Stimulated activated CD4-positive, alpha-beta T cell treated with anti-CD3 and anti-CD28 coated beads, Interleukin-2, amount 100 ng/mL, for 4 hours (primary cell): Measurements from ENCODE around the gene DPPA4.

Experiments
- DNase-seq: peaks from one replicate; pipeline ENCODE4 v3.0.0-alpha.2; 2020; ENCODE audit warnings: low read depth

DPPA4 gene

DNA sequence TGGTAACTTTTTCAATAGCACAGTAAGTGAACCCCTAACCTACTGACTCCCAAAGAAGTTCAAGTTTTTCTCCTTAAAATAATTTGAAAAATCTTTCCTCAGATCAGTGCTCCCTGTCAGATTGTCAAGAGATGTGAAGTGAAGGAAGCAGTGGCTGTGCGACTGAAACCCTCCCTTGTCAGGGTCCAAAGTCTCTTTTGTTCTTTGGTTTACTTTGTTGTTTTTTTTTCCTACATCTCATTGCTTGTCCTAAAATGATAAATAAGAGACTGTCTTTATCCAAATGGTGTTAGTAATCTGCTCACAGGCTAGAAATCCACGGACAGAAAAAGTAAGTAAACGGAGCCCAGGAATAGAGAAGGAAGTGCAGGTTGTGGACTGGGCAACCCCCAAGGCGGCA, 976 bp upstream of the DPPA4 start:
- DNase-seq, result no peak

DNA sequence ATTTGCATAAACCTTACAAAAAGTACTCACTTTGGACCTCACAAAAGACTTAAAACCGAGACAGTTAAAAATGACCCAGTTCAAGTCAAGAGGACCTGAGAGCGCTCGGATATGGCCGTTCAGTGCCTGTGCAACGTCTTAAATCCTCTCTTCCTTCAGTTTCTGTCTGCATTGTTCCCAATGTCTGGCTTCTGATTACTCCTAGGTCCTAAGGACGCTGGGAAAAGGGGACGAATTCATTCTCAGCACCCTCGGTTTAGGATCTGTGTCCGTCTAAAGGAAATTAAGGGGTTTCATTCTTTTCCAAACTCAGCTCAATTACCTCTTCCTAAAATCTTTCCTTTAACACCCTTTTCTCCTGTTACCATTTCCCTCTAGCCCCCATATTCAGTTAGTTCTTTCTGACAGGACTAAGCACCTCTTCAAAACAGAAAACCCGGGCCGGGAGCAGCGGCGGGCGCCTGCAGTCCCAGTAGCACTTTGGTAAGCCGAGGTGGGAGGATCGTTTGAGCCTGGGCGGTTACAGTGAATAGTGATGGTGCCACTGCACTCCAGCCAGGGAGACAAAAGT, 970 bp downstream of the DPPA4 start:
- DNase-seq, result no peak

DNA sequence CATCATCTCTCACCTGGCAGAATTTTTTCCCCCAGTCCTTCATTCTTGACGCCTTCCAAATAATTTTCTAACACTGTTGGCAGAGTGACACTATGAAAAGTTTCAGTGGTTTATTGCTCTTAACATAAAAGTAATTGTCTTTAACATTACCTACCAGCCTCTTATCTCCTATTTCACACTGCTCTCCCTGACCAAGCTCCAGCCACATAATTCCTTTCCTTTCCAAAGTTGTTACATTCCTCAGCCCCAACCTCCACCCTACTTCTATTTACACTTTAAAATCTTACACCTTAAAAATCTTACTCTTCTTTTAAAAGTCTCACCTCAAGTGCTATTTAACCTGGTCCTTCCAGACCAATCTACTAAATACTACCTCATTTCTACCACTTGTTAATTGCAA, 2.8 kb downstream of the DPPA4 start:
- DNase-seq, result no peak

DNA sequence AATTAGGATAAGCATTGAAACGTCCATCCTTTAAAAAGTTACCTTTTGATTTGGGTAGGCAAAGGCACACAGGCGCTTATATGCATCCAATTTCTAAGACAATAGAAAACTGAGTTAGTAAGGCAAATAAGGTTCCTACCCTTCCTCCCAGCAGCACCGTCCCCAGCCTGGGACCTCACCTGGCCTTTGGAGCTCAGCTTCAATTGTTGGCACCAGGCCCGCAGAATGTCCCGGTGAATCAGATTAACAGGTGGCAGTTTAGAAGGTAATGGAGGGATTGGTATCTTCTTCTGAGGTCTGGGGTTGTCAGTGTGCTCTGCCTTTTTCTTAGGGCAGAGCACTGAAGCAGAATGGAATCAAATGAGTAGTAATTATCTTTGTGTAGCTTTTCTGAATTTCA, 5.7 kb downstream of the DPPA4 start:
- no peak for DNase-seq

DNA sequence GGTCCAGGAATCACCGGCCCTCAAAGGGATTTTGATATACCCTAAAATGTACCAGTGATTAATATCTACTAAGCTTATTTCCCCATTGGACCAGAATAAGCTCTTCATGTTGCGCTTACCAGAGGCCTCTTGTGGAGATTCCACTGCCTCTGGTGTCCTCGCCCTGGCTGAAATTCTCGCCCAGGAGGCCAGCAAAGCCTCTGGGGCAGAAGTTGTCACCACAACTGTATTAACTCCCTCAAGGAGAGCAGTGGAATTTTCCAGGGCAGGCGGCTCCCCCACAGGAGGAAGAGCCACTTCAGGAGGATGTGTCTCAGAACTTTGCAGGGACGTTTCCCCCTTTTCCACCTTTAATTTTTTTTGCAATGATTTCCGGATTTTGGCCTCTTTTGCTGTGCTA, 6.9 kb downstream of the DPPA4 start:
- DNase-seq, result no peak

DNA sequence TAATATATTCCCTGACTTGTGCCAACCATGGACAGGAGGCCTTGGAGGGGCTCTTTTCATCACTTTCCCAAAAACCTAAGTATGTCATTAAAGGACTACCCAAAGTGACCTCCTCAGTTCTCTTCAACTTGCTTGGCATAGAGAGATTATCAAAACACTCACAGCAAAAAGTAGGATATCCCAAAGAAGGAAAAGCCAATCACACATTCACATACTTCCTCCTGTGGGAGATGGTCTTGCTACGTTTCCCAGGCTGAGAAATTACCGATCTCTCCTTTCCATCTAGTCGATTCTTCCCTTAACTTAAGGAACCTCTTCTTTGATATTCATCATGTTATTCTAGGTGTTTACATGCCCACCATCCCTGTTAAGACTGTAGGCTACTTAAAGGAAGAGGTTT, 9.1 kb downstream of the DPPA4 start:
- DNase-seq, result no peak

DNA sequence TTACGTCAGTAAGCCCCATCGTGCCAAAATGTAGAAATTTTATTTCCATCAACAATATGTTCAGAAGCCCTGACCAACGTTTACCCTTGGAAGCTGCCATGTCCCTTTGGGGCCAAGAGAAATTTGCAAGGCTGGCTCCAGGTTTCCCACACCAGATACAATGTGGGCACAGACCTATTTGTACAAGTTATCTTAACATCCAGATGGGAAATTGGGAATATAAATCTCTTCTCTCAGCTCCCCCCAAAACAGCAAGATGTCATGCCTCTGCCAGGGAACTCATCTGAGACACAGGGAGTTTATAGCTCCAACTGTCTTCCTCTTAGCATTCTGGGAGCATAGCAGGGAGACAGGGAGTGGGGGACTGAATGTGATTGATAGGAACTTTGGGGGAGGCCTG, 11.7 kb downstream of the DPPA4 start:
- DNase-seq, result no peak

DNA sequence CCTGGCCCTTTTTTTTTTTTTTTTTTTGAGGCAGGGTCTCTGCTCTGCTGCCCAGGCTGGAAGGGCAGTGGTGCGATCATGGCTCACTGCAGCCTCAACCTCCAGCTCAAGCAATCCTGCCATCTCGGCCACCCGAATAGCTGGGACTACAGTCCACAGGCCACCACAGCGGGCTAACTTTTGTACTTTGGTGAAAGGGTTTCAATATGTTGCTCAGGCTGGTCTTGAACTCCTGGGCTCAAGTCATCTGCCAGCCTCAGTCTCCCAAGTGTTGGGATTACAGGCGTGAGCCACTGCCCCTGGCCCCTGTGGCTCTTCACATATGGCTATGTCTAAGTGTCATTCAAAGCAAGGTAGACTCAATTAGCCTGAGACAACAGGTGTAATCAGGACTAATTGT, 12.2 kb downstream of the DPPA4 start:
- DNase-seq, result no peak

DNA sequence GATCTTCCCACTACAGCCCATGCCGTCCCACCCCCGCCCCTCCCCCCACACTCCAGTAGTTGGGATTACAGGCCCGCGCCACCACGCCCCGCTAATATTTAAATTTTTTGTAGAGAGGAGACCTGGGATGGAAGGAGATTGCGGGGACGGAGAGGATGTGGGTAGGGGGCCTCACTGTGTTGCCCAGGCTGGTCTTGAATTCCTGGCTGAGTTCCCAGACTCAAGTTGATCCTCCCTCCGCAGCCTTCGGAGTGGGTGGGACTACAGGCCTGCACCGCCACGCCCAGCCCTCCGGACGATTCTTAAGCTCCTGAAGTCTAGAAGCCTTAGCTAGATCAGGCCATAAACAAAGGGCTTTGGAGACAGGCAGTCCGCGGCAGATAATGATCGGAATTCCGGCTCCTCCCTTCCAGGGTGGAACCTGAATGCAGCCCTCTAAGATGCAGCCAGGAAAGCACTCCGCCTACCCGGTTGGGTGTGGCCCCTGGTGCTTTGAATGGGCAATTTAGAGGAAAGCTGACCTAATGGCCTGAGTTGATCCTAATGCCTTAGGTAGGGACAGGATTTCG, 21.1 kb downstream of the DPPA4 start, which contains the start of gene DPPA2:
TSS of gene DPPA2 (minus strand) at position 356 of the 569 bp plus-strand sequence. CDS start 1,975 bp downstream, outside the sequence.
- DNase-seq, result no peak

DNA sequence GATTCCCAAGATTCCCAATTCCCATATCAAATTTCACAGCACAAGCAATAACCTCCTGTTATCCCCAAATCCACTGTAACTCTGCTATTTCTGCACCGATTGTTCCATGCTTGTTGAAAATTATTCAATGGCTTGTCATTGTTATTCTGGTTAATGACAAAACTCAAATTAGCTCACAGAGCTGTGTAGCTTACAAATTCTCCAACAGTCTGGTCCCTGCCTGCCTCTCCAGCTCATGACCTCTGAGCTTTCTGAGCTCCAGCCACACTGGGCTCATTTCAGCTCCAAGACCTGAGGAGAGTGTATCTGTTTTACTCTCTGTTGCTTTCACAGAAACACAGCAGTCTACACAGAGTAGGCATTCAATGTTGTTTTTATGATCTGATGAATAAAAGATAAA, 24.3 kb downstream of the DPPA4 start:
- DNase-seq, result no peak

DNA sequence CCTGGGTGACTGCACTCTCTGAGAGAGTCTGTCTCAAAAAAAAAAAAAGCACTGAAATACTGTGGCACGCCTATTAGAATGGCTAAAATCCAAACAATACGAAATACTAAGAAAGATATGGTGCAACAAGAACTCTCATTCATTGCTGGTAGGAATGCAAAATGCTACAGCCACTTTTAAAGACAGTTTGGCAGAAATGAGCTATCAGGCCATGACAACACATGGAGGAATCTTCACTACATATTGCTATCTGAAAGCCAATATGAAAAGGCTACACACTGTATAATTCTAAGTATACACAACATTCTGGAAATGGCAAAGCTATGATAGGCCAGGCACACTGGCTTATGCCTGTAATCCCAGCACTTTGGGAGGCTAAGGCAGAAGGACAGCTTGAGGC, 39.9 kb downstream of the DPPA4 start:
- DNase-seq, result no peak

DNA sequence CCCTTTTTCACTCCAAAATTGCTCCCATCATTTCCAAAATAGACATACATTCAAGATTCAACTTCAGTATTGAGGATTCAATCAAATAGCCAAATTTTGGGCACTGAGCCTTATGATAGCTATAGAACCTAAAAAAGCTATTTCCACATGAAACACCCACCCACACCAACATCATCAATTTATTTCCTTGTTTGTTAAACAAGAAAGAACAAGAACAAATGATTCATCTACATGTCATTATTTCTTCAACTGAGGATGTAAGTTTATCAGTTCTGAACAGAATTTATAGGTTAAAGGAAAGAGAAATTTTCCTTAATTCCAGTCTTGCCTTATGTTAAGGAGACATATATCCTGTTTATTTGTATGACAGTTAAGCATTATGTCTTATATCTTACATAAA, 53.3 kb downstream of the DPPA4 start:
- DNase-seq, result no peak

DNA sequence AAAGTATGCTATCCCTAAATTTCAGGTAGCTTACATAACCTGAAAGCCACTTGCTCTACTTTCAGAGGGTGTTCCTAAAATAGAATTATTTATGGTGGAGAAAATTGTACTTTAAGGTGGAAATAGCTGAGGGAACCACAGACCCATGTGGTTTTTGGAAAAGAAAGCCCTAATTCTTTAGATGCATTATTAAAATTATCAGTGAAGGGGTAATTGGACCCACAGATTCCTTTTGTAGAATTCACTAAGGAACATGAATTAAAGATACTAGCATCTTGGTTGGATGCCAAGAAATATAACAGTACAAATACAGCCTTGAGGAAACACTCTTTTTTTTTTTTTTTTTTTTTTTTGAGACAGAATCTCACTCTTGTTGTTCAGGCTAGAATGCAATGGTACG, 58.8 kb downstream of the DPPA4 start:
- DNase-seq, result no peak

DNA sequence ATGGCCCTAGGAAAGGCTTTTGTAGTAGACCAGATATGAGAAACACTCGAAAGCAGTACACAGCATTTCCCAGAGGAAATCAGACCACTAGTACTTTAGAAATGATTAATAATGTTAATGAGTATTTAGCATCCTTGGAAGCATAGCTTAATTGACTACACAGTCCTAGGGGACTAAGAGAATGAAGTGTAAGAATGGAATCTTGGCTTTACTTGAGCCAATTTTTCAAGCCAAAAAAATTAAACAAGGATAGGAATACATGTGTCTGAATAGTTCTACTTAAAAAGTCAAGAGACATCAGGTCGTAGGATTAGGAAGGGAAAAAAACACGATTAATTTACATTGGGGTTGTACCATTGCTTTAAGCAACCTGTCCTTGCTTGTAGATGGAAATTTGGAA, 59.2 kb downstream of the DPPA4 start:
- no peak for DNase-seq
